ENCODE results near the gene CAAP1.
A peak's percentile ranks its signal among the peaks of the same experiment; 100 is the strongest.
"Not testable (repeated sequence)": the region's sequence is repeated elsewhere in the genome, so short reads cannot be mapped to it uniquely, and the experiment has no call there.

The CAAP1 gene

DNA sequence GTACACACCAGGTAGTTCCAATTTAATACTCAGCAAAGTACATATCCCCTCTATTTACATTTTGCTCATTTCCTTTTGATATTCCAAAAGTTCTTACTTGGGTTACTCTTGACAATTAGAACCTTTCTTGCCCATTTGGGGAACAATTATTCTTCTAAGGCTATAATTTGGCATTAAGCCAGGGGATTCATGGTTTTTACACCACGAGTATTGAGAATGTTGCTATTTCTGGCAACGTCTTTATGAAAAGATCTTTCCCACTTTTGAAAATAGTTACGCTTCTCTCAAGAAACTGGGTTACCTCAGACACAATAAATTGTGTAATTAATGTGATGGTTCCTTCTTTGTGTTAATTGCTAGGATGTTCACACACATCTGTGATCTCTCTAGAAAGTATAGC, 11.5 kb upstream of the CAAP1 start:
- H3K36me3 ChIP-seq (ENCODE audit: control insufficient read depth, insufficient read depth, low read length) = peaks cover 44% of the 10 kb centered on the region
- no peaks in the 10 kb centered on the region for H3K4me1 ChIP-seq (ENCODE audit: control insufficient read depth, insufficient read depth, low read length, poor library complexity, severe bottlenecking)
- H3K27ac ChIP-seq (ENCODE audit: low read depth, low read length, severe bottlenecking) = no peak overlapping the region
- H3K9me3 ChIP-seq (ENCODE audit: control insufficient read depth, low read length) = no peaks in the 10 kb centered on the region
- H3K4me3 ChIP-seq (ENCODE audit: extremely low read depth, insufficient read depth, low read length, poor library complexity, severe bottlenecking) = no peak overlapping the region
- WGBS, 2 experiments (ENCODE audit: insufficient coverage in 2 of 2) = 94 to 100% methylated on average over 1 to 3 of the region's 3 CpGs

DNA sequence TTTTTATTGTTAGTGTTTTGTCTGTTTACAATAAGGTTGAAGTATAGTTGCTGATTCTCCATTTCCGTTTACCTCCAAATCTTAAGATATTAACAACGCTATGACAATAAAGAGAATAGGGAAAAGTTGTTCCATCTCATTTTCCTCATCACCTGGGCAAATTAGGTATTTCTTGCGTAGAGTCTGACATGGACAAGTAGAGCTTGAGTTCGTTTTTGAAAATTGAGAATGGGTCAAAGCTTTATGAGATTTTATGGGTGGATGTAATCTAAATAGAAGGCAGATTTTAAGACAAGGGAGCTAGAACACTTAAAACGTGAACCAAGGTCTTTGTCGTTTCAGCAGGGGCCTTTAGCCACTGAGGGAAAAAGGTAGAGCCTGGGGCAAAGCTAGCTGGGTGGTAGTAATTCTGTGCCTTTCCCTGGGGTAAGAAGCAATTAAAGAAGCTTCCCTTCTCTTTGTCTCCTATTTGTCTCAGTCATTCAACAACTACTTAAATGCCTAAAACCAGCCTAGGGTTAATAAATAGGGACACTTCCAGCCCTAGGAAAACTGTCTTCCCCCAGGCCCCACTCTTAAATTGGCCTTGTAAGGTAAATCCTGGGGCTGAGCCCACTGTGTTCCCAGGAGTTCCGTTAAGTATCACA, 551 bp upstream of the CAAP1 start:
- Histone ChIP-seq H3K4me1 (ENCODE audit: control insufficient read depth, insufficient read depth, low read length, poor library complexity, severe bottlenecking) (no peaks in the 10 kb centered on the region), H3K9me3 (ENCODE audit: control insufficient read depth, low read length) (no peaks in the 10 kb centered on the region), H3K27ac (ENCODE audit: low read depth, low read length, severe bottlenecking) (peak overlapping the region; percentile 97), H3K36me3 (ENCODE audit: control insufficient read depth, insufficient read depth, low read length) (no peaks in the 10 kb centered on the region), H3K4me3 (ENCODE audit: extremely low read depth, insufficient read depth, low read length, poor library complexity, severe bottlenecking) (peak overlapping the region; percentile 95)
- 15 to 56% methylated on average over 2 to 3 of the region's 7 CpGs for WGBS, 2 experiments (ENCODE audit: insufficient coverage in 2 of 2)

- Histone ChIP-seq H3K27ac (ENCODE audit: low read depth, low read length, severe bottlenecking) (peak overlapping the region; percentile 97), H3K36me3 (ENCODE audit: control insufficient read depth, insufficient read depth, low read length) (peaks cover 6% of the 10 kb centered on the region), H3K9me3 (ENCODE audit: control insufficient read depth, low read length) (no peaks in the 10 kb centered on the region), H3K4me3 (ENCODE audit: extremely low read depth, insufficient read depth, low read length, poor library complexity, severe bottlenecking) (peak overlapping the region; percentile 95), H3K4me1 (ENCODE audit: control insufficient read depth, insufficient read depth, low read length, poor library complexity, severe bottlenecking) (no peaks in the 10 kb centered on the region)
- WGBS, 2 experiments (ENCODE audit: insufficient coverage in 2 of 2) = 1 to 4% methylated on average over 8 of the region's 14 CpGs
Observed at GRCh38 chr9:26891726-26892125, 876 bp downstream of the CAAP1 start.

DNA sequence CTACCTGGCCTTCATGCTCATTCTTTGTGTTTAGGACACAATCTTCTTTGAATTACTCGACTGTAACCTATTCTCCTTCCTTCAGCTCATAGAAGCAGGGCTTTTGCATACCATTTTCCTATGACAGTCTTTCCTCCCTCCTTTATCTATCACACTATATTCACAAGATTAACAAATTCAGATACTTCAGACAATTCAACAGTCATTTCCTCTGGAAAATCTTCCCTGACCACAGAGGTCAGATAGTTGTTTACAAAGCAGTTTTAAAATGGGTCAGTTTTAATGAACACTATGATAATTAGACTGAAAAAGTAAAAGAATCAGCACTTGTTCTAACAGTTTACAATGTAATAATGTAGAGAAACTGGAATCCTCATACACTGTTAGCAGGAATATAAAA, 4.3 kb downstream of the CAAP1 start:
- Histone ChIP-seq H3K36me3 (ENCODE audit: control insufficient read depth, insufficient read depth, low read length) (peaks cover 21% of the 10 kb centered on the region), H3K4me3 (ENCODE audit: extremely low read depth, insufficient read depth, low read length, poor library complexity, severe bottlenecking) (no peak overlapping the region), H3K9me3 (ENCODE audit: control insufficient read depth, low read length) (peaks cover 1% of the 10 kb centered on the region), H3K4me1 (ENCODE audit: control insufficient read depth, insufficient read depth, low read length, poor library complexity, severe bottlenecking) (no peaks in the 10 kb centered on the region), H3K27ac (ENCODE audit: low read depth, low read length, severe bottlenecking) (no peak overlapping the region)
- WGBS, 2 experiments (ENCODE audit: insufficient coverage in 2 of 2) = 95 to 100% methylated on average over 1 of the region's 1 CpG

DNA sequence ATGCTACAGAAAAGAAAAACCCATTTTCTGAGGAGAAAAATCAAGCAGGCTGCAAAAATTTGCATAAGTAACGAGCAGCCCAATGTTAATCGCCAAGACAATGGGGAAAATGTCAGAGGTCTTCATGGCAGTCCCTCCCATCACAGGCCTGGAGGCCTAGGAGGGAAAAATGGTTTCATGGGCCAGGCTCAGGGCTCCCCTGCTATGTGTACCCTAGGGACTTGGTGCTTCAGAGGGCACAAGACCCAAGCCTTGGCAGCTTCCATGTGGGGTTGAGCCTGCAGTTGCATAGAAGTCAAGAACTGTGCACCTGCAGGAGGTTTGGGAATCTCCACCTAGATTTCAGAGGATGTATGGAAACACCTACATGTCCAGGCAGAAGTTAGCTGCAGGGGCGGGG, 10.4 kb downstream of the CAAP1 start:
- 94 to 95% methylated on average over 2 to 3 of the region's 3 CpGs for WGBS, 2 experiments (ENCODE audit: insufficient coverage in 2 of 2)

DNA sequence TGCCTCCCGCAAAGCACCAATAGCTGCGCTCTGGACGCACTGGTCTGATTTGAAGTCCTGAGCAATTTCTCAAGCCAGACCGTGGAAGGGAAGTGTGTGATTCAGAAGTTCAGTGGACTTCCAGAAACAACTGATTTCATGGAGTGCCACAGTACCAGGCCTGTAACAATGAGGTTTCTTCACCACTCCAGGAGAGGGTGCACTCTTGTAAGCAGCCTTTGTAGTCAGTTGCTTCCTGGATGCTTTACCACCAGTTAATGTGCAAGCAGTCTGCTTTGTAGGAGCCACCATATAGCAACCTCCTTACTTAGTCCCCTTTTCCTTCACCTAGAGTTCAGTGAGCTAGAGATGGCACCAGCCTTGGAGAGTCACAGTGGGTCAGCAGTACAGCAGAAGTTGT, 12.3 kb downstream of the CAAP1 start:
- 96 to 100% methylated on average over 4 of the region's 4 CpGs for WGBS, 2 experiments (ENCODE audit: insufficient coverage in 2 of 2)
- Histone ChIP-seq H3K36me3 (ENCODE audit: control insufficient read depth, insufficient read depth, low read length) (peaks cover 71% of the 10 kb centered on the region), H3K4me1 (ENCODE audit: control insufficient read depth, insufficient read depth, low read length, poor library complexity, severe bottlenecking) (no peaks in the 10 kb centered on the region), H3K4me3 (ENCODE audit: extremely low read depth, insufficient read depth, low read length, poor library complexity, severe bottlenecking) (no peak overlapping the region), H3K9me3 (ENCODE audit: control insufficient read depth, low read length) (peaks cover 16% of the 10 kb centered on the region), H3K27ac (ENCODE audit: low read depth, low read length, severe bottlenecking) (no peak overlapping the region)

More for the DNA sequence above, 10.4 kb downstream of the CAAP1 start:
- peaks cover 72% of the 10 kb centered on the region for H3K36me3 ChIP-seq (ENCODE audit: control insufficient read depth, insufficient read depth, low read length)
- H3K4me3 ChIP-seq (ENCODE audit: extremely low read depth, insufficient read depth, low read length, poor library complexity, severe bottlenecking) = no peak overlapping the region
- H3K4me1 ChIP-seq (ENCODE audit: control insufficient read depth, insufficient read depth, low read length, poor library complexity, severe bottlenecking) = no peaks in the 10 kb centered on the region
- no peak overlapping the region for H3K27ac ChIP-seq (ENCODE audit: low read depth, low read length, severe bottlenecking)
- peaks cover 16% of the 10 kb centered on the region for H3K9me3 ChIP-seq (ENCODE audit: control insufficient read depth, low read length)

DNA sequence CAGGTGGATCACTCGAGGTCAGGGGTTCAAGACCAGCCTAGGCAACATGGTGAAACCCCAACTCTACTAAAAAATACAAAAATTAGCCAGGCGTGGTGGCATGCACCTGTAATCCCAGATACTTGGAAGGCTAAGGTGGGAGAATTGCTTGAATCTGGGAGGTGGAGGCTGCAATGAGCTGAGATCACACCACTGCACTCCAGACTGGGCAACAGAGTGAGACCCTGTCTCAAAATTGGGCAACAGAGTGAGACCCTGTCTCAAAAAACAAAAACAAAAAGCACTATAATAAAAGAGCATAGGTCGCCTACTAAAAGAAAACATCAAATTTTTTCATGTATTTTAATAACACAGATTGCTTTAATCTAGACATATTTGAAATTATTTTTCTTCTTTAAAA, 17.4 kb downstream of the CAAP1 start:
- not testable (repeated sequence) for H3K9me3 ChIP-seq (ENCODE audit: control insufficient read depth, low read length); H3K27ac ChIP-seq (ENCODE audit: low read depth, low read length, severe bottlenecking); H3K4me1 ChIP-seq (ENCODE audit: control insufficient read depth, insufficient read depth, low read length, poor library complexity, severe bottlenecking); H3K4me3 ChIP-seq (ENCODE audit: extremely low read depth, insufficient read depth, low read length, poor library complexity, severe bottlenecking)
- H3K36me3 ChIP-seq (ENCODE audit: control insufficient read depth, insufficient read depth, low read length) = peaks cover 27% of the 10 kb centered on the region
- WGBS, 2 experiments (ENCODE audit: insufficient coverage in 2 of 2) = 83% methylated on average over 1 of the region's 3 CpGs; no CpG with 5 or more reads in 1 of the 2 experiments

- Histone ChIP-seq H3K36me3 (ENCODE audit: control insufficient read depth, insufficient read depth, low read length) (peaks cover 5% of the 10 kb centered on the region), H3K27ac (ENCODE audit: low read depth, low read length, severe bottlenecking) (no peak overlapping the region), H3K4me3 (ENCODE audit: extremely low read depth, insufficient read depth, low read length, poor library complexity, severe bottlenecking) (no peak overlapping the region), H3K9me3 (ENCODE audit: control insufficient read depth, low read length) (no peaks in the 10 kb centered on the region), H3K4me1 (ENCODE audit: control insufficient read depth, insufficient read depth, low read length, poor library complexity, severe bottlenecking) (no peaks in the 10 kb centered on the region)
- WGBS, 2 experiments (ENCODE audit: insufficient coverage in 2 of 2) = 85 to 100% methylated on average over 2 to 5 of the region's 8 CpGs
Observed at GRCh38 chr9:26870292-26870691, 22.3 kb downstream of the CAAP1 start.

- WGBS, 2 experiments (ENCODE audit: insufficient coverage in 2 of 2) = no CpG with 5 or more reads among the region's 1 CpG
- H3K36me3 ChIP-seq (ENCODE audit: control insufficient read depth, insufficient read depth, low read length) = peaks cover 14% of the 10 kb centered on the region
- H3K27ac ChIP-seq (ENCODE audit: low read depth, low read length, severe bottlenecking) = no peak overlapping the region
- H3K9me3 ChIP-seq (ENCODE audit: control insufficient read depth, low read length) = no peaks in the 10 kb centered on the region
- no peak overlapping the region for H3K4me3 ChIP-seq (ENCODE audit: extremely low read depth, insufficient read depth, low read length, poor library complexity, severe bottlenecking)
- no peaks in the 10 kb centered on the region for H3K4me1 ChIP-seq (ENCODE audit: control insufficient read depth, insufficient read depth, low read length, poor library complexity, severe bottlenecking)
Observed at GRCh38 chr9:26863074-26863473, 29.5 kb downstream of the CAAP1 start.

DNA sequence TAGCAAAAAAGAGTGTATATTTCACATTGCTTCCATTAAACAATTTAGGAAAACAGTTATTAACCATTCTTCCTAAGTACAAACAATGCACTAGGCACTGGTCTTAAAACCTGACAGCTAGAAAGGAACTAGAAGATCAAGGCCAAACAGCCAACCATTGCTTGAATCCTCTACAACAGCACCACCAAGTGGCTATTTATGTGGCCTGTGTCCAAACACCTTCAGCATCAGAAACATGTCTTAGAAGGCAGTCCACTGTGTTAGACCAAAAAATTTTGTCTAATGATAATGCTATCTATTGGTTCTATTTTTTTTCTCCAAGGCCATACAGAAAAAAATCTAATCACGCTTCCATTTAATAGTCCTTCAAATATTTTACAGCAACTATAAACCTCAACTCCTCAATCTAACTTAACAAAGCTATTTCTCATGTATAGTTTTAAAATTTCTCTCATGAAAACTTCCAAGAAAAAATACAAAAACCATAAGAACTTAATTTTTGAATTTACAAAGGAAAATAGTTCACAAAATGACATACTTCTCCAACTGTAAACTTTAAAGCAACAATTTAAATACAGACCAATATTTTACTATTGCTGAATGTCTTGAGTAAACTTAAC, 36.1 kb downstream of the CAAP1 start:
- Histone ChIP-seq H3K9me3 (ENCODE audit: control insufficient read depth, low read length) (no peaks in the 10 kb centered on the region), H3K36me3 (ENCODE audit: control insufficient read depth, insufficient read depth, low read length) (peaks cover 44% of the 10 kb centered on the region), H3K4me3 (ENCODE audit: extremely low read depth, insufficient read depth, low read length, poor library complexity, severe bottlenecking) (no peak overlapping the region), H3K27ac (ENCODE audit: low read depth, low read length, severe bottlenecking) (no peak overlapping the region), H3K4me1 (ENCODE audit: control insufficient read depth, insufficient read depth, low read length, poor library complexity, severe bottlenecking) (no peaks in the 10 kb centered on the region)
- WGBS, 2 experiments (ENCODE audit: insufficient coverage in 2 of 2) = no CpG with 5 or more reads among the region's 1 CpG

- Histone ChIP-seq H3K4me3 (ENCODE audit: extremely low read depth, insufficient read depth, low read length, poor library complexity, severe bottlenecking) (no peak overlapping the region), H3K36me3 (ENCODE audit: control insufficient read depth, insufficient read depth, low read length) (peaks cover 44% of the 10 kb centered on the region), H3K9me3 (ENCODE audit: control insufficient read depth, low read length) (no peaks in the 10 kb centered on the region), H3K27ac (ENCODE audit: low read depth, low read length, severe bottlenecking) (no peak overlapping the region), H3K4me1 (ENCODE audit: control insufficient read depth, insufficient read depth, low read length, poor library complexity, severe bottlenecking) (no peaks in the 10 kb centered on the region)
- 80% methylated on average over 1 of the region's 2 CpGs for WGBS, 2 experiments (ENCODE audit: insufficient coverage in 2 of 2)
Observed at GRCh38 chr9:26850995-26851394, 41.6 kb downstream of the CAAP1 start.

Measured in mesodermal cell (in vitro differentiated cells).